Endothelial cell of umbilical vein (primary cell): ENCODE measurements around the gene GALNT9. TPM values are rescaled to one million over a fixed set of nuclear protein-coding genes. Genes with fewer than 3 reads are reported as not detected.

Experiments
- BruUV-seq: library from RNA; stranded (reverse); fragments of 400-500 nt; replicated peaks from 2 replicates; lab custom pipeline; 2021; lab: Mats Ljungman, UMichigan
- CTCF ChIA-PET: fragments of 300-600, 350-600 bp; sonication (Branson Sonifier 250); formaldehyde crosslinking; loops from one replicate; lab custom pipeline; 2021; ENCODE audit warnings: antibody characterized with exemption, inconsistent platforms; lab: Charles Lee
- POLR2A ChIA-PET: fragments of 300-600, 350-600 bp; sonication (Branson Sonifier 250); formaldehyde crosslinking; loops from one replicate; lab custom pipeline; 2021; ENCODE audit warnings: antibody characterized with exemption, inconsistent platforms; lab: Charles Lee
- DNase-seq: peaks from one replicate; pipeline ENCODE4 v3.0.0-alpha.2; 2011; ENCODE audit warnings: low read depth, low spot score
- FAIRE-seq: peaks from 2 replicates; lab custom pipeline; 2011; peaks lifted over from hg19 to GRCh38; lab: Jason Lieb, UNC
- H2AFZ ChIP-seq: 2 replicates; pipeline ENCODE4 v1.6.0; 2012; ENCODE audit warnings: low read depth, low read length, control low read depth, inconsistent platforms
- H3K27ac ChIP-seq: 2 replicates; pipeline ENCODE4 v1.5.1; 2011; ENCODE audit warnings: low read depth, mild to moderate bottlenecking, control low read depth, low read length, moderate library complexity; ENCODE audit not compliant: insufficient read depth
- H3K27me3 ChIP-seq, 2 experiments: 2 replicates each; pipeline versions ENCODE4 v1.6.0 to v1.6.1; 2011; ENCODE audit warnings: low read length in 2 of 2, mixed read lengths in 1 of 2; ENCODE audit not compliant: control insufficient read depth in 2 of 2, insufficient read depth in 2 of 2
- H3K36me3 ChIP-seq, 2 experiments: 2 replicates in 1 of 2; 3 replicates in 1 of 2; pipeline ENCODE4 v1.5.1; 2011; ENCODE audit warnings: low read length in 2 of 2, mild to moderate bottlenecking in 1 of 2, moderate library complexity in 1 of 2; ENCODE audit not compliant: control insufficient read depth in 2 of 2, insufficient read depth in 2 of 2; ENCODE audit errors: extremely low read depth in 1 of 2
- H3K4me1 ChIP-seq: 3 replicates; pipeline ENCODE4 v1.5.1; 2011; ENCODE audit warnings: mild to moderate bottlenecking, low read length; ENCODE audit not compliant: control insufficient read depth, insufficient read depth; ENCODE audit errors: extremely low read depth
- H3K4me2 ChIP-seq: 2 replicates; pipeline ENCODE4 v1.6.1; 2011; ENCODE audit warnings: low read length, control low read depth, mixed read lengths; ENCODE audit not compliant: insufficient read depth
- H3K4me3 ChIP-seq, 3 experiments: fragments of 200-600 bp in 1 of 3; sonication (generic), shearing (Covaris generic) in 1 of 3; replicated peaks in 1 of 3; 2 replicates each; pipeline ENCODE4 v1.5.1; 2011 to 2016; ENCODE audit warnings: control low read depth in 3 of 3, low read length in 3 of 3, mild to moderate bottlenecking in 2 of 3, inconsistent platforms in 1 of 3, low read depth in 1 of 3, moderate library complexity in 1 of 3; ENCODE audit not compliant: insufficient read depth in 1 of 3
- H3K79me2 ChIP-seq: 2 replicates; pipeline ENCODE4 v1.6.0; 2012; ENCODE audit warnings: low read length, inconsistent platforms; ENCODE audit not compliant: control insufficient read depth, insufficient read depth
- H3K9ac ChIP-seq: replicated peaks from 2 replicates; pipeline ENCODE3; 2011; ENCODE audit warnings: low read length, control low read depth; ENCODE audit not compliant: insufficient read depth; ENCODE audit errors: extremely low read depth
- H3K9me1 ChIP-seq: replicated peaks from 3 replicates; pipeline ENCODE4 v1.6.0; 2011; ENCODE audit warnings: mild to moderate bottlenecking, low read length; ENCODE audit not compliant: control insufficient read depth, insufficient read depth; ENCODE audit errors: extremely low read depth
- H3K9me3 ChIP-seq: replicated peaks from 2 replicates; pipeline ENCODE4 v1.5.1; 2012; ENCODE audit warnings: low read length, inconsistent platforms; ENCODE audit not compliant: control insufficient read depth, insufficient read depth
- H4K20me1 ChIP-seq: replicated peaks from 2 replicates; pipeline ENCODE3; 2011; ENCODE audit warnings: mild to moderate bottlenecking, low read length; ENCODE audit not compliant: control insufficient read depth, insufficient read depth; ENCODE audit errors: extremely low read depth
- CTCF ChIP-seq, 2 donors: IDR thresholded peaks; 1 replicate in 1 of 2; 2 replicates in 1 of 2; pipeline ENCODE4 v1.5.1; 2011; ENCODE audit warnings: low read length in 2 of 2, mild to moderate bottlenecking in 2 of 2, moderate library complexity in 2 of 2, control low read depth in 1 of 2, inconsistent platforms in 1 of 2, low read depth in 1 of 2; ENCODE audit not compliant: insufficient read depth in 1 of 2; ENCODE audit errors: extremely low read depth in 1 of 2
- EZH2 ChIP-seq: IDR thresholded peaks from 2 replicates; pipeline ENCODE4 v1.6.1; 2012; ENCODE audit warnings: borderline replicate concordance, low read depth, mild to moderate bottlenecking, moderate library complexity, low read length, inconsistent platforms; ENCODE audit not compliant: severe bottlenecking
- FOS ChIP-seq: IDR thresholded peaks from 2 replicates; pipeline ENCODE4 v1.6.1; 2011; ENCODE audit warnings: mild to moderate bottlenecking, low read length, moderate library complexity, borderline replicate concordance; ENCODE audit not compliant: insufficient read depth
- GATA2 ChIP-seq: IDR thresholded peaks from 2 replicates; pipeline ENCODE4 v1.7.0; 2011; ENCODE audit warnings: low read depth, mild to moderate bottlenecking, moderate library complexity, mixed read lengths, low read length; ENCODE audit not compliant: insufficient read length, insufficient read depth
- JUN ChIP-seq: IDR thresholded peaks from 2 replicates; pipeline ENCODE4 v1.6.1; 2011; ENCODE audit warnings: borderline replicate concordance, low read depth; ENCODE audit not compliant: insufficient read length, insufficient read depth
- MAX ChIP-seq: IDR thresholded peaks from 2 replicates; pipeline ENCODE4 v1.6.1; 2011; ENCODE audit not compliant: insufficient read depth, insufficient read length
- MYC ChIP-seq: IDR thresholded peaks from one replicate; pipeline ENCODE4 v1.6.1; 2011; ENCODE audit warnings: mild to moderate bottlenecking, low read depth, low read length
- POLR2A ChIP-seq: IDR thresholded peaks from 2 replicates; pipeline ENCODE4 v1.6.1; 2012; ENCODE audit warnings: low read depth, mild to moderate bottlenecking, control low read depth, low read length
- POLR2AphosphoS5 ChIP-seq: IDR thresholded peaks from 2 replicates; pipeline ENCODE4 v1.6.1; 2012; ENCODE audit warnings: low read depth, mild to moderate bottlenecking, control low read depth, low read length, moderate library complexity; ENCODE audit not compliant: insufficient read depth
- dilution Hi-C: fragments of 300-500 bp; cut with MboI; formaldehyde crosslinking; loops from one replicate; pipeline ENCODE4 v1.15.0; 2019; ENCODE audit warnings: low sequenced_read_pairs; ENCODE audit not compliant: extremely low pct_ligation_motif_present
- intact Hi-C: fragments of 100-400 bp; cut with micrococcal nuclease; formaldehyde crosslinking; loops from one replicate; pipeline ENCODE4 v1.10.0; 2022
- polyA plus RNA-seq, 4 experiments: library from polyadenylated mRNA; depleted of rRNA in 3 of 4; stranded (reverse) in 3 of 4; unstranded in 1 of 4; fragments of >200 nt; gene quantifications; 2 replicates each; pipeline versions ENCODE4 v1.2.1 to v1.2.3, GENCODE V29; 2011 to 2012; ENCODE audit warnings: missing spikeins in 1 of 4
- total RNA-seq: library from RNA; stranded (reverse); gene quantifications from 2 replicates; pipeline ENCODE4 v1.2.3, GENCODE V29; 2021

Gene GALNT9
- total and polyA plus RNA-seq, 2 donors (not counting 3 experiments of a cell fraction or from before 2014, with no cell fraction given): 0.14 to 0.73 TPM

- CTCF ChIA-PET: interaction anchor here (1.1 kb wide), 1 partner anchor 46 kb away, joined by 3 read pairs; no protein-coding TSS in a partner anchor
- dilution Hi-C loops: no loop called here
- no peak overlapping the region for H3K4me3 ChIP-seq
- H3K36me3 ChIP-seq: no peaks in the 10 kb centered on the region
- H3K9ac ChIP-seq: no peak overlapping the region
- no peaks in the 10 kb centered on the region for H3K9me1 ChIP-seq
- H2AFZ ChIP-seq: no peak overlapping the region
- DNase-seq (no peak), FAIRE-seq (no peak)
- no peaks in the 10 kb centered on the region for H3K27me3 ChIP-seq
- H3K4me1 ChIP-seq: no peaks in the 10 kb centered on the region
- no peaks in the 10 kb centered on the region for H3K79me2 ChIP-seq
- H3K27ac ChIP-seq: no peak overlapping the region
- intact Hi-C loops: no loop called here
- no peaks in the 10 kb centered on the region for H3K9me3 ChIP-seq
- no peaks in the 10 kb centered on the region for H4K20me1 ChIP-seq
- H3K4me2 ChIP-seq: no peak overlapping the region
- BruUV-seq: no TSS peak
- POLR2A ChIA-PET: no interaction called here
- TF ChIP-seq CTCF (IDR thresholded peaks at IDR 0.05; ENCODE audit: extremely low read depth in 1 of 2, insufficient read depth in 1 of 2, low read depth in 1 of 2, low read length in 2 of 2) (no peak), GATA2 (no peak), POLR2A (no peak), MYC (no peak), FOS (no peak), POLR2AphosphoS5 (no peak), EZH2 (no peak), MAX (no peak), JUN (no peak)
Measured at GRCh38 chr12:132249689-132250478, 79.5 kb downstream of the GALNT9 start.
